ENCODE results near the gene VMP1. TPM values are rescaled to one million over a fixed set of nuclear protein-coding genes. Genes with fewer than 3 reads are reported as not detected.
"Not testable (repeated sequence)": the region's sequence is repeated elsewhere in the genome, so short reads cannot be mapped to it uniquely, and the experiment has no call there.

Gene VMP1
- total RNA-seq, 1 experiment from 2014 or later: 306 TPM

DNA sequence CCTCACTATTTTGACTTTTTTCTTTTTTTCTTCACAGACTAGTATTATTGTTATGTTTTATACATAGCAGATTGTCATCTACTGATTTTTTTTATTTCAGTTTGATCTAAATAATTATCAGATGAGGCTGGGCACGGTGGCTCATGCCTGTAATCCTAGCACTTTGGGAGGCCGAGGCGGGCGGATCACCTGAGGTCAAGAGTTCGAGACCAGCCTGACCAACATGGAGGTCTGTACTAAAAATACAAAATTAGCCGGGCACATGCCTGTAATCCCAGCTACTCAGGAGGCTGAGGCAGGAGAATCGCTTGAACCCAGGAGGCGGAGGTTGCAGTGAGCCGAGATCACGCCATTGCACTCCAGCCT, 85.0 kb downstream of the VMP1 start:
- DNase-seq (ENCODE audit: low spot score); in situ Hi-C loops (cut with HindIII; ENCODE audit: low sequenced_read_pairs): not testable (repeated sequence)

DNA sequence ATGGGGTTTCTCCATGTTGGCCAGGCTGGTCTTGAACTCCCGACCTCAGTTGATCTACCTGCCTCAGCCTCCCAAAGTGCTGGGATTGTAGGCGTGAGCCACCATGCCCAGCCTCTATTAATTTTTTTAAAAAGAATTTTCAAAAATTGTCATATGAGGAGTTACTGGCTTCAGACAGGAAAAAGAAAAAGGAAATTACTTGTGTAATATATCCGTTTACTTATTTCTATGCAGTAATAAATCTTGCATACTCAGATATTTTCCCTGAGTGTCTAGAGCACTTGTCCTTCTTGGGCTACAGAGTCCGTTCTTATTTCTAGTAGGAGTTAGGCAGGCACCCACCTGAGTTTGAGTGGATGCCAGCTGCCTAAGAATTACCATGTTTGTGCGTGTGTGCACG, 85.8 kb downstream of the VMP1 start:
- in situ Hi-C loops (cut with HindIII; ENCODE audit: low sequenced_read_pairs): no loop called here
- no peak for DNase-seq (ENCODE audit: low spot score)

DNA sequence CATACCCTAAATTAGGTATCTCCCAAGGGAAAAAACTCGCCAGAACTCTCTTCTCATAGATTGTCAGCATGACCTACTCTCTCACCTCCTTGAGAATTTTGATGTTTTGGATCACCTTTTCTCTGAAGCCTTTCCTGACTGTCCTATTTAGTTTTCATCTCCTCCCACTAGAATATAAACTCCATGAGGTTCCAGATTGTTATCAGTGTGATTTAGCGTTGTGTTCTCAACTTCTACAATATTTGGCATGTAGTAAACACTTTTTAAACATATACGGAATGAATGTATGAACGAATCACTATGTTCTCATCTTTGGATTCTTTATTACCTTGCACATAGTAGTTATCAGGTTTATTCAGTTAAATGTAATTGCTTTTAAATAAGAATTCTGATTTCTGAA, 88.7 kb downstream of the VMP1 start:
- DNase-seq (ENCODE audit: low spot score): no peak
- in situ Hi-C loops (cut with HindIII; ENCODE audit: low sequenced_read_pairs): no loop called here

DNA sequence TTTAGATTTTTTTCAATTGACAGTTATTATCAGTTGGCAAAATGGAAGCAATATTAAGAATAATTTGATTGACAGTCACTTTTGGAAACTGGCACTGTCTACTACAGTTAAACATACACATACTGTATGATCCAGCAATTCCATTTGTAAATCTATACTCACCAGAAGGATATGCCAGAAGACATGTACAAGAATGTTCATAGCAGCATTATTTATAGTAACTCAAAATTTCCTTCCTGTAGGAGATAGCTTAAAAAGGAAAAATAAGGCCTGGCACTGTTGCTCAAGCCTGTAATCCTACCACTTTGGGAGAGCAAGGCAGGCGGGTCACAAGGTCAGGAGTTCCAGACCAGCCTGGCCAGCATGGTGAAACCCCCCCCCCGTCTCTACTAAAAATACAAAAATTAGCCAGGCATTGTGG, 89.3 kb downstream of the VMP1 start:
- in situ Hi-C loops (cut with HindIII; ENCODE audit: low sequenced_read_pairs): no loop called here
- DNase-seq (ENCODE audit: low spot score): no peak

DNA sequence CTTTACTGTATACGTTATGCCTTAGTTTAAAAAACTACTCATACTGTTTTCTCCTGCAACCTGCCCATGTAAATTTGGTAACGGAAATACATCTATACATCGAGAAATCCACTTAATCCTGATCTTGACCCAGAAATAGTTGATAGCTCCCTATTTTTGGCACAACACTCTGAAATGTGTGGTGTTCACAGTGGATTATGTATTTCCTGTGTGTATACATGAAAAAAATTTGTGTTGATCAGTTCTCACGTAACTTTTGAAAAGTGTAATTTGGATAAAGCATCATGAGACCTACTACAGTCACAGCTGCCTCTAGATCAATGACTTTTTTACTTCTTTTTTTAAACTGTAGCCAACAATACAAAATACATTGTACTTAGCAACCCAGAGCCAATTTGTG, 90.7 kb downstream of the VMP1 start:
- DNase-seq (ENCODE audit: low spot score): no peak
- in situ Hi-C loops (cut with HindIII; ENCODE audit: low sequenced_read_pairs): no loop called here

DNA sequence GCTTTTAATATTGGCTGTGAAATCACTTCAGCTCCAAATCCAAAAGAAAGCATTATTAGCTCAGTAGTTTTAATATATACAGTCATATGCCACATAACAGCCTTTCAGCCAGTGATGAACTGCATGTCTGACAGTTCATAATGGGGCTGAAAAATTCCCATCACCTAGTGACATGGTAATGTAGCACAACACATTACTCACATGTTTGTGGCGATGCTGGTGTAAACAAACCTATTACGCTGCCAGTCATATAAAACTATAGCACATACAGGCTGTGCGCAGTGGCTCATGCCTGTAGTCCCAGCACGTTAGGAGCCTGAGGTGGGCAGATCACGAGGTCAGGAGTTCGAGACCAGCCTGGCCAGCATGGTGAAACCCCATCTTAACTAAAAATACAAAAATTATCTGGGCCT, 93.1 kb downstream of the VMP1 start:
- DNase-seq (ENCODE audit: low spot score): no peak
- in situ Hi-C loops (cut with HindIII; ENCODE audit: low sequenced_read_pairs): no loop called here

DNA sequence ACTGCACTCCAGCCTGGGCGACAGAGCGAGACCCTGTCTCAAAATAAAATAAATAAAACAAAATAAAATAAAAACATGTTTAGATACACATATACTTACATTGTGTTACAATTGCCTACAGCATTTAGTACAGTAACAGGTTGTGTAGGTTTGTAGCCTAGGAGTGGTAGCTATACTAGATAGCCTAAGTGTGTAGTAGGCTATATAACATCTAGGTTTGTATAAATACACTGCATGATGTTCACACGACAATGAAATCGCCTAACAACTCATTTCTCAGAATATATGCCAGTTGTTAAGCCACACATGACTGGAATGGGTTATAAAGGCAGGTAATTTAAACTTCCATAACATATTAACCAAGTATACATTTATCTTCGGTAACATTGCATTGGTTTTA, 94.7 kb downstream of the VMP1 start:
- no peak for DNase-seq (ENCODE audit: low spot score)
- in situ Hi-C loops (cut with HindIII; ENCODE audit: low sequenced_read_pairs): no loop called here

DNA sequence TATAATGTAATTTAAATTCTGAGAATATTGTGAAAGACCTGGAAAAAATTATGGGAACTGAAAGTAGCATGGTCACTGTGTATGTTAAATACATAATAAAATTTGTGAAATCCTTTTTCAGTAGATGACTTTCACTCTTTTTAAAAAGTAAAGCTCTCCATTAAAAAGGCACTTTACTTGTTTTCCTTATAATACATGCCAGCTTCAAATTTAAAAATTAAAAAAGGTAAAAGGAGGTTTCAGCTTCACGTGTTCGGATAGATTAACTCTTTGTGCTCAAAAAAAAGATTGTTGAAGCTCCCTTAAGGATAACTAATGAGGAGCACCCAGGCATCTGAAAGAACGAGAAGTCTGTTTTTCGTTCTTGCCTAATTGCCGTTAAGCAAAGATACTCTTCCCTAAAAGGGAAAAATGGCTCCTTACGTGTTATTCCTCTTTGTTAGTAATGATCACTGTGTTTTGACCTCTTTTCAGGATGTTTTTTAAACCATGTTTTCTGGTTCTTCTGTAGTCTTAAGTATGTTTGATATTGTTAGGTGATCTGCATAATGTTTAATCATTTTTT, 97.5 kb downstream of the VMP1 start:
- in situ Hi-C loops (cut with HindIII; ENCODE audit: low sequenced_read_pairs): no loop called here
- no peak for DNase-seq (ENCODE audit: low spot score)

DNA sequence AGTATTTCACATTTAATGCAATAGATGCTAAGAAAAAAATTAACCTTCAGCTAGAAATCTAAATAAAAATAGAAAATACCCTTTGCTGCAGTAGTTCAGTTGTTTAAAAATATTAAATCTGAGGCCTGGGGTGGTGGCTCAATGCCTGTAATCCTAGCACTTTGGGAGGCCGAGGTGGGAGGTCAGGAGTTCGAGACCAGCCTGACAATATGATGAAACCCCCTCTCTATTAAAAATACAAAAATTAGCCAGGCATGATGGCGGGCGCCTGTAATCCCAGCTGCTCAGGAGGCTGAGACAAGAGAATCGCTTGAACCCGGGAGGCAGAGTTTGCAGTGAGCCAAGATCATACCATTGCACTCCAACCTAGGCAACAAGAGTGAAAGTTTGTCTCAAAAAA, 98.9 kb downstream of the VMP1 start:
- in situ Hi-C loops (cut with HindIII; ENCODE audit: low sequenced_read_pairs); DNase-seq (ENCODE audit: low spot score): not testable (repeated sequence)

DNA sequence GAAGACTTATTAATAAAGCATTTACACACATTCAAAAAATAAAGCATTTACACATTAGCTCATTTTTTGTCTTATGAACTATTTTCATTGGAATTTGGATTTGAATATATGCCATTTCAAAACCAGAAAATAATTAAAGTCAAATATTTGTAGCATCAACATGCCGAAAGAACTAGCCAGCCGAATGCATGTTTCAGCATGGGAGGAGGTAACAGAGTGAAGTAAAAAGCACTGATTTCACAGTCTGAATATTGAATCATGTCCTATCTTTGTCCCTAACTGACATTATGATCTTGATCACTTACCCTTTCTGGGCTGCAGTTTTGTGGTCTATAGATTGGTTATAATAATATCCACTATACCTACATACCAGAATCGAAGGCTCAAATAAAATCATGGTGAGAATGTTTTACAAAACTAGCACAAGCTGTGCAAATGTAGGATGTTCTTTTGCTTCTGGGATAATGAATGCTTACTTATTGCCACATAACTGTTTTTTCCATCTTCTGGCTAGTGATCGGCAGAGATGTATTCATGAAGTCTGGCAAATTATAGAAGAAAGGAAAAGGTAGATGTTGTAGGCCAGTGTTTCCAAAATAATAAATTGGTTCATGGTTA, 100.5 kb downstream of the VMP1 start:
- DNase-seq (ENCODE audit: low spot score): no peak

DNA sequence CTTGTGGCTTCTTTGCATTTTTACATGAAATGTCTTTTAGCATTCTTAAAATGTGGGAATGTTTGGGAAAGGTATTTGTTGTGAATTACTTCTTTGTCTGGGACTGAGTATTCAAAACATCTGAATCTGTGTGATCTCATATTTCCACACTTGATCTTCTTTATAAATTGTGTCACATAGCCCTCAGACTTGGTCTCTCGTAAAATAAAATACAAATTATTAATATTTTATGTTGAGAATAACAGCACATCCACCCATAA, 103.4 kb downstream of the VMP1 start:
- no peak for DNase-seq (ENCODE audit: low spot score)

More for the DNA sequence above, 100.5 kb downstream of the VMP1 start:
- in situ Hi-C loops (cut with HindIII; ENCODE audit: low sequenced_read_pairs): no loop called here

DNA sequence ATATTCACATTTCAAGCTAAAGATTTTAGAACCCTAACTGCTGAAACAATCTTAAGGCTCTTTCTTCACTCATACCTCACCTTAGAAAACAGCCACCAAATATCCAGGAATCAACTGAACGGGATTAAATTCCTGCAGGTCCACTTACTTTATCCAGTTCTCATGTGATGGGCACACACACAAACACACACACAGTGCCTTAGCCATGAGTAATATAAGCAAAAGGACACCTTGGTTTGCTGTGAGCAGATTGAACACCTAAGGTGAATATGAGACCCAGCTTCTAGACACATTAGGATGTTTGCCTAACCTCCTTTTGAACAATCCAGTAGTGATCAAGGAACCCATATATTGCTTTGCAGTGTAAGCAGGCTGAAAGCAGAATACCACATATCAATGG, 103.8 kb downstream of the VMP1 start:
- DNase-seq (ENCODE audit: low spot score): no peak
- in situ Hi-C loops (cut with HindIII; ENCODE audit: low sequenced_read_pairs): no loop called here

More for the DNA sequence above, 103.4 kb downstream of the VMP1 start:
- in situ Hi-C loops (cut with HindIII; ENCODE audit: low sequenced_read_pairs): no loop called here

DNA sequence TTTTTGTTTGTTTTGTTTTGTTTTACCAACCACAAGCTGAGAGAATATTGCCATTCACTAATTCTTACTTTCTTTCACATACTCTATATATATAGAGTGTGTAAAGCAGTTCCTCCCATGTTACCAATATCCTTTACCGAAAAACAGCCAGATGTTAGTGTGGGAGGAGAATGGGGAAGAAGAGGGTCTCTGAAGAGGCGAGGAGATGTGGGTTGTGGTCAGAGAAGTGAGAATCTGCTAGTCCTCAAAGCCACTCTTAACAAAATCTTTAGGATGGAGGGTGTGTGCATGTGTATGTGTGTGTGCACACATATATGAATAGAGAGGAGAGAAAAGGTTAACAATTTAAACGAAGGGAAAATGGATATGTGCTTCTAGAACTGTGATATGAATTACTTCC, 104.7 kb downstream of the VMP1 start:
- in situ Hi-C loops (cut with HindIII; ENCODE audit: low sequenced_read_pairs): no loop called here
- DNase-seq (ENCODE audit: low spot score): no peak

DNA sequence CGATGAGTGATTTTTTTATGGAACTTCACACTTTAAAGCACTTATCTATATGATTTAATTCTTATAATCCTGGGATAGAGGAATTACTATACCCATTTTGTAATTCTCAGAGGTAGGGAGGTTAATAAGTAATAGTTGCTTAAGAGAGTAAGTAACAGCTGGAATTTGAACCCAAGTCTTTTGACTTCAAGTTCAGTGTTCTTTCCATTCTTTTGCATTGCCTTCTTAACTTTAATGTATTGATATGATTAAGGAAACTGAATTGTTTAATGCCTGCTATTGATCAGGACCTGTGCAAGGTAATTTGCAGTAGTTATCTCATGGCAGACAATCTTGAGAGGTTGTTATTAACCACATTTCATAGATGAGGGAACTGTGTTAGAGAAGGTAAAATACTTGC, 106.8 kb downstream of the VMP1 start:
- no peak for DNase-seq (ENCODE audit: low spot score)
- in situ Hi-C loops (cut with HindIII; ENCODE audit: low sequenced_read_pairs): no loop called here

DNA sequence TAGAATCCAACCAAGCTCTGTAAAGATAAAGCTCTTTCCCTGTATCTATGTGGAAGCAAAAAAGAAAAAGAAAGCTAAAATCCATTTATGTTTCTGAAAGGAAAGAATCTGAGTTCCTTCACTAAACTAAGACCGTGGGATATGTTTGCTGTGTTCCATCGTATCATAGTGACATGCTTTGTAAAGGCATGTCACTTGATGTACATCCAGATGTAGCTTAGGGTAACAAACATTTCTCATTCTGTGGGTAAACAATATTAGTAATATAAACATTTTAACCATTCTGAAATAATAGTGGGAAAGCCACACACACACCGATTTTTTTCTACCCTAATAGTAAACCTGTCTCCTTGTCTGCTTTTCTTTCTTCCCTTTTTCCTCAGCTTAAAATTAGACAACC, 107.2 kb downstream of the VMP1 start:
- no peak for DNase-seq (ENCODE audit: low spot score)
- in situ Hi-C loops (cut with HindIII; ENCODE audit: low sequenced_read_pairs): no loop called here

DNA sequence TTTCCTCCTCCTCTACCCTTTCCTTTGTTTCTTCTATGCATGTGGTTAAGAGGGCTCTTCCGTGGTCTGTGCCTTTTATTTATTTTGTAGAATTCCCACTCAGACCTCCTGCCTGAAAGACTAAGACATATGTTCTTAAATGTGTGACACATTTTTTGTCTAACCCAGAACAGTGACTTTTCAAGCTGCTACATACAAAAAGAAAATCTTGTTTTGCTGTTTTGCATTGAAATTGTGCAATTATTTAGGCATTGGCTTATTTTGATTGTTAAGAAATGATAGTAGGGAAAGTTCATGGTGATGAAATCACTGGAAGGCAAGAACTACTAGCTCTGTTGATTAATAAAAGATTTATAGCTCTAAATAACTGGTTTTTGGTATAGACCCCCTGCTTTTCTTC, 108.5 kb downstream of the VMP1 start:
- in situ Hi-C loops (cut with HindIII; ENCODE audit: low sequenced_read_pairs): no loop called here
- no peak for DNase-seq (ENCODE audit: low spot score)

DNA sequence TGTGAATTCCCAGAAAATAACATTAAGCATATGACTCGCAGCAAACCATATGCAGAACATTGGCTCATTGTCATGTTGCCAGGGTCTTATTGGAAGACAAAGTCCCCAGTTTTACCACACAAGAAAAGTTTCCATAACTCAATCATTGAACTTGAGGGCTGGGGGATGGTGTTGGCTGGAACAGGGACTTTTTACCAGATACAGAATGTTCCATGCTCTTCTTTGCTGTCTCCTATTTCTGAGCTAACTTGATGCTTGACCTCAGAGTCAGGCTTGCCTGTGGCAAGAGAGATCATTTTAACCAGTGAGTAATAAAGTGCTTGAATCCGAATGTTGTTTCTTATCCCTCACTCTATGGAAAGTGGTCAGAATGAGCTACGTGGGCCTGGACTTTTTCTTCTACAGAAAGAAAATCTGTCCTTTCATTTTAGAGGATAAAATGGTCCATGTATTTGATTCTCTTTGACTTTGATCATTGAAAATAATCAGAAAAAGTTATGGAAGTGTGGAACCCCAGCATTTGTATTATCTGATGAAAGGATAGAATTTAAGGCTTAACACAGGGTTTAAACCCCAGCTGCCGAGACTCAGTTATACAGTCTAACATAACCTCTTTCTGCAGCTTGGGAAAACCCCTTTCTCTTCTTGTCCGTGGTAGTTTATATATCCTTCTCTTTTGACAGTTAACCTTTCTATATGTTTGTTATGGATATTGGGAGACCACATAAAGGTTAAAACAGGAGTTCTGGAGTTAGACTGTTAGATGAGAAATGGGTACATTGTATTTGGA, 118.3 kb downstream of the VMP1 start:
- in situ Hi-C loops (cut with HindIII; ENCODE audit: low sequenced_read_pairs): no loop called here
- no peak for DNase-seq (ENCODE audit: low spot score)

DNA sequence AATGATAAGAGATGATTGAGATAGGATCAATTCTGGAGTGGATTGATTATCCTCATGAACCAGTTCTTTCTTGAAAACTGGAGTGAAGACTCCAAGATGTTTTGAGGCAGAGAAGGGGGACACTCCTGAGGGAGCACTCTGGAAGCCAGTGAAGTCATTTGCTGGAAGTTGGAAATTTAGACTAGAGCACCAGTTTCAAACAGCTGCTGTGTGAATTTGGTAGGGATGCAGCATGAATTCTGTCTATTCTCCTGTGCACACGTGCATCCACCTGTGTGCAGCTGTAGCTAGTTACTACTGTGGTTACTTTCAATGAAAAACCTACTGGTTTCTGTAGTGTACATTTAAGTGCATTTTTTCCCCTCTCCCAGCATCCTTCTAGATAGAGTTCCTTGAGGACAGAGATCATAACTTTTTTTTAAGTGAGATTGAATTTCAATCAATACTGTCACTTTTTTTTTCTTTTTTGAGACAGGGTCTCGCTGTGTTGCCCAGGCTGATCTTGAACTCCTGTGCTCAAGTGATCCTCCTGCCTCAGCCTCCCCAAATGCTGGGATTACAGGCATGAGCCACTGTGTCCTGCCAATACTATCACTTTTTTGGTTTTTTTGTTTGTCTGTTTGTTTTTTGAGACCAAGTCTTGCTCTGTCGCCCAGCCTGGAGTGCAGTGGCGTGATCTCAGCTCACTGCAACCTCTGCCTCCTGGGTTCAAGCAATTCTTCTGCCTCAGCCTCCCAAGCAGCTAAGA, 119.4 kb downstream of the VMP1 start:
- DNase-seq (ENCODE audit: low spot score): no peak

DNA sequence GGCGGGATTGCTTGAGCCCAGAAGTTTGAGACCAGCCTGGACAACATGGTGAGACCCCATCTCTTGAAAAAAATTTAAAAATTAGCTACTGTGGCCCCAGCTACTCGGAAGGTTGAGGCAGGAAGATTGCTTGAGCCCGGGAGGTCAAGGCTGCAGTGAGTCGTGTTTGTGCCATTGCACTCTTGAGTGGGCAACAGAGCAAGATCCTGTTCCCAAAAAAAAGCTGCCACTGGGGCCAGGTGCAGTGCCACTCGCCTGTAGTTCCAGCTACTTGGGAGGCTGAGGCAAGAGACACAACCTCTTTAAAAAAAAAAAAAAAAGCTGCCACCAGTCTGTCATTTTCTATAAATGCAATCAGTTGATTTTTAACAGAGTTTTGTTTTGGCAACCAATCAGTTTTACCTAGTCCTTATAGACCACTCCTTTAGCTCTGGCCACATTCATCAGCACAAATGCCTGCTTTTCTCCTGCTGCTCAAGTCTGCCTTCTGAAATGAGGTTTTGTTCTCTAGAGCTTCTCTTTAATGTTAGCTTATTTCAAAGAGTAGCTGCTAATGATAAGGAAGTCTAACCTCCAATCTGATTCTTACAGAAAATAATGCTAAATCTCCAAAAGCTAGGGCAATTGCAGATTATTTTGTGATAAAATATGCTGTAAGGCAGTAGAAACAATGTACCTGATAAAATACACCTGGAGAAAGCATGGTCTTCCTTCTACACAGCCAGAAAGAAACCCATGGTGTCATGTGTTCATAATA, 120.4 kb downstream of the VMP1 start:
- no peak for DNase-seq (ENCODE audit: low spot score)
- in situ Hi-C loops (cut with HindIII; ENCODE audit: low sequenced_read_pairs): no loop called here

More for the DNA sequence above, 119.4 kb downstream of the VMP1 start:
- in situ Hi-C loops (cut with HindIII; ENCODE audit: low sequenced_read_pairs): no loop called here

DNA sequence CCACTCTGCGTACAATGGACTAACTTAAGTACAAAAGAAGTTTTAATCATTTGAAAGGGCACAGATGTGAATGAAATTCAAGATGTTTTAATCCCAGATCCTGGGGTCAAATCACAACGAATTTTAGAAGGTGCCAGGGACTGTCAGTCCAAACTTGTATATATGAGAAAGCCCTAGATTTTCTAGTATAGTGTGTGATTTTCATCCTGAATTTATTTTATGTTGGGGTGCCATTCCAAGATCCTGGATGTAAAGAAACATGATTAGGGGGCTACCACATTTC, 121.0 kb downstream of the VMP1 start:
- no peak for DNase-seq (ENCODE audit: low spot score)
- in situ Hi-C loops (cut with HindIII; ENCODE audit: low sequenced_read_pairs): no loop called here

All from G401 (cell line).